DOHH2 (cell line): ENCODE results near the gene FREM1.
A peak's percentile ranks its signal among the peaks of the same experiment; 100 is the strongest.

Experiments
- H3F3A ChIP-seq: fragments of 200-600 bp; sonication (generic), shearing (Covaris generic); 2 replicates; pipeline ENCODE4 v1.6.0; 2016; ENCODE audit warnings: antibody characterized with exemption, mild to moderate bottlenecking; ENCODE audit not compliant: control insufficient read depth, insufficient read depth
- H3K27ac ChIP-seq: fragments of 200-600 bp; sonication (generic); 2 replicates; pipeline ENCODE4 v1.5.1; 2014; ENCODE audit warnings: low read depth, mild to moderate bottlenecking, low read length, moderate library complexity
- H3K27me3 ChIP-seq: fragments of 200-600 bp; sonication (generic); 2 replicates; pipeline ENCODE4 v1.6.1; 2014; ENCODE audit warnings: mild to moderate bottlenecking, low read length, mixed read lengths; ENCODE audit not compliant: control insufficient read depth
- H3K36me3 ChIP-seq: fragments of 200-600 bp; sonication (generic); 2 replicates; pipeline ENCODE4 v1.6.1; 2014; ENCODE audit warnings: mild to moderate bottlenecking, low read length, moderate library complexity, mixed read lengths; ENCODE audit not compliant: control insufficient read depth
- H3K4me1 ChIP-seq: fragments of 200-600 bp; sonication (generic); 2 replicates; pipeline ENCODE4 v1.6.1; 2014; ENCODE audit warnings: mild to moderate bottlenecking, low read length, mixed read lengths; ENCODE audit not compliant: control insufficient read depth
- H3K4me2 ChIP-seq: fragments of 200-600 bp; sonication (generic); 2 replicates; pipeline ENCODE4 v1.6.0; 2014; ENCODE audit warnings: mild to moderate bottlenecking, low read length, moderate library complexity
- H3K4me3 ChIP-seq: fragments of 200-600 bp; sonication (generic); 2 replicates; pipeline ENCODE4 v1.5.1; 2014; ENCODE audit warnings: mild to moderate bottlenecking, low read length, mixed read lengths
- H3K79me2 ChIP-seq: fragments of 200-600 bp; sonication (generic); 2 replicates; pipeline ENCODE4 v1.6.1; 2014; ENCODE audit warnings: mild to moderate bottlenecking, low read length, mixed read lengths; ENCODE audit not compliant: control insufficient read depth
- H3K9me2 ChIP-seq: fragments of 200-600 bp; sonication (generic); replicated peaks from 2 replicates; pipeline ENCODE4 v1.6.1; 2014; ENCODE audit warnings: mild to moderate bottlenecking, low read length, mixed read lengths; ENCODE audit not compliant: control insufficient read depth
- H3K9me3 ChIP-seq: fragments of 200-600 bp; sonication (generic); 2 replicates; pipeline ENCODE4 v1.6.1; 2014; ENCODE audit warnings: antibody characterized with exemption, low read length, mixed read lengths; ENCODE audit not compliant: control insufficient read depth, insufficient read depth
- H4K20me1 ChIP-seq: fragments of 200-600 bp; sonication (generic); 2 replicates; pipeline ENCODE4 v1.6.0; 2014; ENCODE audit warnings: low read depth, mild to moderate bottlenecking, antibody characterized with exemption, low read length, moderate library complexity; ENCODE audit not compliant: control insufficient read depth, insufficient read depth
- CTCF ChIP-seq: fragments of 200-600 bp; sonication (generic); IDR thresholded peaks from one replicate; pipeline ENCODE4 v1.5.1; 2014; ENCODE audit warnings: antibody characterized with exemption, mild to moderate bottlenecking, low read depth, low read length; ENCODE audit not compliant: poor library complexity, severe bottlenecking
- EZH2phosphoT487 ChIP-seq: fragments of 200-600 bp; sonication (generic); IDR thresholded peaks from 2 replicates; pipeline ENCODE4 v1.6.1; 2017; ENCODE audit warnings: borderline replicate concordance, mild to moderate bottlenecking, antibody characterized with exemption, low read length, moderate library complexity, mixed read lengths

FREM1 gene

DNA sequence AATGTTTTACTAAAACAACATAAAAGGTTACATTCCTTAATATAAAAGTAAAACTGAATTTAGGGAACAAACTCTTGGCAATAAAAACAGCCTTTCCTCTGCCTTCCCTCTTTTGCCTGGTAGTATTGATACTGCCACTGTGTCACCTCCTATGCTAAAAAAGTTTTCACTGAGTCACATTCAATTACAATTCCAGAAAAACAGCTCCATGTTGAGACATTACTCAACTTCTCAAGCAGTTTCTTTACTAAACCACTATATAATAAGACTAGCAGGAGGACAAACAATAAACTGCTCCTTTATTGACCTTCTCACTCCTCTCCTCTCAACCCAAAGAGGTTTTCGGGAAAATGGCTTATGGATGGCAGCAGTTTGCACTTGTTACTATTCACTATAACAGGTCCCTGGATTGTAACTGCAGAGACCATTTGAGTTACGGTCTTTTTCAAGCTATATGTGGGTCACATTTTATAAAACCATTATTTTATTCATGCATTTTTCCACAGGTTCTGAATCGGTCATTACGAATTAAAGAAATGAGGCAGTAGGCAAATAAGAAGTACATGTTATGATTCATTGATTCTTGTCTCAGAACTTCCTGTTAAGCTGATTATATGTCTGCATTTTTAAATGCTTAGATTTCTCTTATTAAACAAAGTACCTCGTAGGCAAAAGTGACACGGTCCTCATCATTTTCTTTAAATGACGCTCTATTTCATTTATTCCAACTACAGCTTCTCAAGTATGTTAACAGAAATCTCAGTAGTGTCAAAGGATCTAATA lies 219.1 kb downstream of the FREM1 start:
- Histone ChIP-seq H3K4me3 (peak overlapping the region; percentile 86), H3K9me2 (no peaks in the 10 kb centered on the region), H3F3A (peaks cover 16% of the 10 kb centered on the region), H3K36me3 (peaks cover 40% of the 10 kb centered on the region), H3K4me1 (peaks cover 59% of the 10 kb centered on the region), H3K79me2 (peaks cover 30% of the 10 kb centered on the region), H3K27ac (no peak overlapping the region), H3K4me2 (peak overlapping the region; percentile 87), H3K27me3 (peaks cover 24% of the 10 kb centered on the region), H4K20me1 (no peaks in the 10 kb centered on the region), H3K9me3 (no peaks in the 10 kb centered on the region)
- TF ChIP-seq EZH2phosphoT487: no peak
- no peak for TF ChIP-seq CTCF

GRCh38 chr9:14687042-14687719 lies 223.0 kb downstream of the FREM1 start:
- TF ChIP-seq CTCF (no peak), EZH2phosphoT487 (no peak)
- Histone ChIP-seq H3K79me2 (peaks cover 24% of the 10 kb centered on the region), H3K9me3 (no peaks in the 10 kb centered on the region), H3K27me3 (no peaks in the 10 kb centered on the region), H3K9me2 (no peaks in the 10 kb centered on the region), H4K20me1 (no peaks in the 10 kb centered on the region), H3K4me2 (no peak overlapping the region), H3K4me3 (no peak overlapping the region), H3K36me3 (peaks cover 40% of the 10 kb centered on the region), H3K4me1 (peaks cover 51% of the 10 kb centered on the region), H3F3A (peaks cover 16% of the 10 kb centered on the region), H3K27ac (no peak overlapping the region)

DNA sequence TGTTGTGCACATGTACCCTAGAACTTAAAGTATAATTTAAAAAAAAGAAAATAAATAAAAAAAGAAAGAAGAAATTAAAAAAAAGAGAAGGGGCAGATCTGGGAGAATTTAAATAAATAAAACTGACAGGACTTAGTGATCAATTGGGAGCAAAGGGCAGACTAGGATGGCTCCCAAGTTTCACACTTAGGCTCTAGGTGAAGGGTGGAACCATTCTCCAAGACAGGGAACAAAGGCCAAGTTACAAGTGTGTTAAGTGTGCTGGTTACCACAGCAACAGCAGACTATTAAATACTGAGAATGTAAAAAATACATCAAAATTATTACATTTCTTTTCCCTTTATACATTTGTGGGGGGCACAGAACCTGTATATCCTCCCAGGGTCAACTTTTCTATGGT lies 224.1 kb downstream of the FREM1 start:
- Histone ChIP-seq H3K4me1 (peaks cover 41% of the 10 kb centered on the region), H3K9me3 (no peaks in the 10 kb centered on the region), H3K4me3 (no peak overlapping the region), H3K27me3 (no peaks in the 10 kb centered on the region), H3K9me2 (no peaks in the 10 kb centered on the region), H3F3A (peaks cover 13% of the 10 kb centered on the region), H4K20me1 (no peaks in the 10 kb centered on the region), H3K4me2 (no peak overlapping the region), H3K27ac (no peak overlapping the region), H3K36me3 (peaks cover 40% of the 10 kb centered on the region), H3K79me2 (peaks cover 18% of the 10 kb centered on the region)
- TF ChIP-seq EZH2phosphoT487 (no peak), CTCF (no peak)
